Breast epithelium (tissue), 3 donors: ENCODE data around the gene RABIF.

Experiments
- CTCF ChIP-seq, 3 donors: fragments of 450-650 bp; IDR thresholded peaks; one replicate each; pipeline ENCODE4 v1.5.1; 2016 to 2017; ENCODE audit warnings: antibody characterized with exemption in 3 of 3, mild to moderate bottlenecking in 3 of 3, moderate library complexity in 3 of 3
- POLR2A ChIP-seq: fragments of 450-650 bp; IDR thresholded peaks from one replicate; pipeline ENCODE4 v1.6.1; 2016; ENCODE audit warnings: antibody characterized with exemption, mild to moderate bottlenecking, moderate library complexity
- POLR2AphosphoS5 ChIP-seq, 3 donors: sonication (generic); formaldehyde crosslinking; IDR thresholded peaks; one replicate each; pipeline ENCODE4 v1.6.1; 2017; ENCODE audit warnings: antibody characterized with exemption in 3 of 3

- TF ChIP-seq CTCF (IDR thresholded peaks at IDR 0.05) (no peak), POLR2AphosphoS5 (IDR thresholded peaks at IDR 0.05) (no peak), POLR2A (no peak)
These were observed 8.9 kb downstream of the RABIF start for GRCh38 chr1:202880062-202880461.
